ENCODE results near the gene UGT8.

- TF ChIP-seq CTCF (IDR thresholded peaks at IDR 0.05 in 4 of 5, conservative IDR thresholded peaks at IDR 0.05 in 1 of 5) = no peak
- no peak for TF ChIP-seq POLR2A (IDR thresholded peaks at IDR 0.05)
Measured at GRCh38 chr4:114663083-114663482, 64.5 kb downstream of the UGT8 start.
